Measurements from ENCODE around the gene GNB1L. TPM values are rescaled to one million over a fixed set of nuclear protein-coding genes. Genes with fewer than 3 reads are reported as not detected.
"Not testable (repeated sequence)": the region's sequence is repeated elsewhere in the genome, so short reads cannot be mapped to it uniquely, and the experiment has no call there.

The GNB1L gene
- total RNA-seq, 3 donors from 2014 or later = 25.9 to 26.3 (median 26.0) TPM

- DNase-seq; H3K27me3 Mint-ChIP-seq (ENCODE audit: low read depth); ATAC-seq; H3K4me3 Mint-ChIP-seq; H3K9me3 Mint-ChIP-seq; H3K36me3 Mint-ChIP-seq (ENCODE audit: insufficient read depth): not testable (repeated sequence)
- peaks cover 30% of the 10 kb centered on the region for H3K4me1 Mint-ChIP-seq (ENCODE audit: low read depth)
Observed at GRCh38 chr22:19883446-19883845, 28.8 kb upstream of the GNB1L start.

DNA sequence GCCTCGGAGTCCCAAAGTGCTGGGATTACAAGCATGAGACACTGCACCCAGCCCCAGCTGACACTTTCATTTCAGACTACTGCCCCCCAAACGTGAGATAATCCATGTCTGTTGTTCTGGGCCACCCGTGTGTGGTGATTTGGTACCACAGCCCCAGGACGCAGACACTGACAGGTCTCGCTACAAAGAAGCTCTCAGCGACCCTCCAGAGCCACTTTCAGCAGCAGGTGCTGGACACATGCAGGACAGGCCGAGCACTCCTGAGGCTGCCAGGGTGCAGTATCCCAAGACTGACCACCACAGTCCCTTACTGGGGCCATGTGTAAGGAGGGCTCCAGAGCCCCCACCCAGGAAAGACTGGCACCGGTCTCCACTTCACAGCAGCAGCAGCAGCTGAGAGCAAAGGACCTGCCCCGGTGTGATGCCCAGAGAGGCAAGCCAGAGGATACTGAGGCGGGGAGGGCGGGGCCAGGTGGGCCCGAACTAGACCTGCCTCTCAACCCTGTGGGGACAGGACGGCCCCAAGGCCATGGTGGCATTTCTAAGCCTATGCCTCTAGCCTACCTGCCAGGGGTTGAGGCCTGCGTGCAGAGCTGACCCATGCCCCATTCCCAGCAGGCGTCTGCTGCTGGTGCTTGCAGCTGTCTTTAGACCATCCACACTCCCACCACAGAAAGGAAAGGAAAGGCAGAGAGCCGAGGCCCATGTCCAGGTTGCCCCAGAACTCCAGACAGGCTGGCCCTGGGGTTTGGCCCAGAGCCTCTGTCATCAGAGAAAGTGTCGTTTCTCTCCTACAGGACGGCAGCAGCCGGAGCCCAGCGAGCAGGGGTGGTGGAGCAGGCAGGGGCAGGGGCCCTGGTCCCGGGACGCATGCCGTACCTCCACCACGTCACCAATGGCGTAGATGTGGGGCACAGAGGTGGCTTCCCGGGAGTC, 28.0 kb upstream of the GNB1L start:
- H3K4me1 Mint-ChIP-seq (ENCODE audit: low read depth) = peaks cover 23% of the 10 kb centered on the region
- no peaks in the 10 kb centered on the region for H3K9me3 Mint-ChIP-seq
- DNase-seq (no peak), ATAC-seq (no peak)
- no peaks in the 10 kb centered on the region for H3K27me3 Mint-ChIP-seq (ENCODE audit: low read depth)
- H3K36me3 Mint-ChIP-seq (ENCODE audit: insufficient read depth) = no peaks in the 10 kb centered on the region
- H3K4me3 Mint-ChIP-seq = no peak overlapping the region

DNA sequence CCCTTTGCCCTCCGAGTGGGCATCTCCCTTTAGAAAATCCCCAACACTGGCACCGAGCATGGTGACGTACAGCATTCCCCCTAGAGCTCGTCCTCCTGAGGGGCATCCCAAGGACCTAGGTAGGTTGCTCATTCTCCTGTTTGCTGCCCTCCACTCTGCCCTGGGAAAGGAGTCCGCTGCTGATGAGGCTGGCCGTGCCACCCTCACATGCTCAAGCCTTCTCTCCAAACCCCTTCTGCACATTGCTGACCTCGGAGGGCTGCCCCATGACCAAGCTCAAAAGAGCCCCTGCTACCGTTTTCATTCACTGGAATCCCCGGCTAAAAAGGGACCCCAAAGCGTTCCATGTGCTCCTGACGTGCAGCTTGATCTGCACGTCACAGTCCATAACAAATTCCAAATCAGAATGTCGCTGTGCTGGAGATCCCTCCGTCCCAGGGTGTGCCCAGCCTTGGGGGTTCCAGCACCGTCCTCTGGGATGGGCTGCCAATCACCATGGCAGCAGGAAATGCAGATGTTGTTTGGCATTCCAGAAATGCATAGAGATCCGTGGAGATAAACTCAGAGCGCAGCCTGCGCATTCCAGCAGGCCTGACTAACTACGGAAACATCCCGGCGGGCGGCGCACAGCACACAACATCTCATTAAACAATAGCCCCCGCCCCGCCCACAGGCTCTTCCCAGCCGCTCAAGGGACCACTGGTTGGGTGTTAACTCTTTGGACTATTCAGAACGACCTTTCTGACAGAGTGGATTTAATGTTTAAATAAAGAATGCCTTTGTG, 26.3 kb upstream of the GNB1L start:
- Mint-ChIP-seq H3K27me3 (ENCODE audit: low read depth) (no peaks in the 10 kb centered on the region), H3K4me3 (no peak overlapping the region), H3K36me3 (ENCODE audit: insufficient read depth) (no peaks in the 10 kb centered on the region), H3K4me1 (ENCODE audit: low read depth) (peaks cover 5% of the 10 kb centered on the region), H3K9me3 (no peaks in the 10 kb centered on the region)
- no peak for ATAC-seq
- DNase-seq = no peak

DNA sequence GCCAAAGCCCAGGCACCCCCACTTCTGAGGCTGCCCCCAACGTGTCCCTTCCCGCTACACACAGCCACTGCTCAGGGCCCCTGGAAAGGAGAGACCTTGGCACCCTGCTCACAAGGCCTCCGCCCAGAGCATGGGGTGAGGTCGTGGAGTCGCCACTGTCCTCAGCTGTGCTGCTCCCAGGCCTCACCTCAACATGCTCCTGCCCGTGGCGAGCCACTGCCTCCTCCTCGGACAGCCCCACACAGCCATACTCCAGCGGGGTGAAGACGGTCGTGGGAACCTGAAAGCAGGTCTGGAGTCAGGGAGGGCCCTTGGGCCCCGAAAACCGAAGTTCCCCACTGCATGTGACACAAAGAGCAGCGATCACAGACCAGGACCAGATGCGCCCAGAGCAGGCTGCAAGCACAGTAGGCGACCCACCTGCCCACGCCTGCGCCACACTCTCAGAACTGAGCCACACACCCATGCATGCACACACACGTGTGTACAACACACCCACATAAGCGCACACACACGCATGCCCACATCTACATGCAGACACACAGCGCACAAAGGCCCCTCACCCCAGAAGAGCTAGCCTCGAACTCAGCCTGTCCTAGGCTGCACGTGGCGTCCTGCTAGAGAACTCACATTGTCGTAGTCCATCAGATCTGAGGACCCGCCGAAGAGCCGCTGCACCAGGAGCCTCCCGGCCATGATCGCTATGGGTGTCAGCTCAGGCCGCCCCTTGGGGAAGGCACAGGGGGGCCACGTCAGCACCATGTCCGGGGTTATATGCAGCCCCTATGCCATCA, 25.5 kb upstream of the GNB1L start:
- H3K27me3 Mint-ChIP-seq (ENCODE audit: low read depth) = no peaks in the 10 kb centered on the region
- H3K4me1 Mint-ChIP-seq (ENCODE audit: low read depth) = no peaks in the 10 kb centered on the region
- no peak overlapping the region for H3K4me3 Mint-ChIP-seq
- ATAC-seq (no peak), DNase-seq (no peak)
- H3K36me3 Mint-ChIP-seq (ENCODE audit: insufficient read depth) = no peaks in the 10 kb centered on the region
- no peaks in the 10 kb centered on the region for H3K9me3 Mint-ChIP-seq

DNA sequence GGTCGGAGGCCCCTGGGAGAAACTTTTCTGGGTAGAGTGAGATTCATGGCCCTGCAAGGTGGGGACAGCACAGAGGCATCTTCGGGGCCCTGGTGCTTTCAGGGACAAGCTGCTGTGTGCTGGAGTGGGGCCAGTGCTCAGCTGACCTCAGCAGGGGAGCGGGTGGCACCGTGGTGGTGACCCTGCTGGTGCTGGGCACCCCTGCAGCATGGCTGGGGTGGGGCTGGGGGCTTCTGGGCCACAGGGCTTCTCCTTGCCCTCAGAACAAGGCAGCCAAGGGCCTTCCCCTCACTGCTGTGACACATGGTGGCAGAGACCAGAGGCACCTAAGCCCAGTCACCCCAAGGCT, 24.9 kb upstream of the GNB1L start:
- H3K36me3 Mint-ChIP-seq (ENCODE audit: insufficient read depth) = no peaks in the 10 kb centered on the region
- DNase-seq (no peak), ATAC-seq (no peak)
- H3K4me3 Mint-ChIP-seq = no peak overlapping the region
- no peaks in the 10 kb centered on the region for H3K9me3 Mint-ChIP-seq
- H3K4me1 Mint-ChIP-seq (ENCODE audit: low read depth) = peaks cover 2% of the 10 kb centered on the region
- no peaks in the 10 kb centered on the region for H3K27me3 Mint-ChIP-seq (ENCODE audit: low read depth)

DNA sequence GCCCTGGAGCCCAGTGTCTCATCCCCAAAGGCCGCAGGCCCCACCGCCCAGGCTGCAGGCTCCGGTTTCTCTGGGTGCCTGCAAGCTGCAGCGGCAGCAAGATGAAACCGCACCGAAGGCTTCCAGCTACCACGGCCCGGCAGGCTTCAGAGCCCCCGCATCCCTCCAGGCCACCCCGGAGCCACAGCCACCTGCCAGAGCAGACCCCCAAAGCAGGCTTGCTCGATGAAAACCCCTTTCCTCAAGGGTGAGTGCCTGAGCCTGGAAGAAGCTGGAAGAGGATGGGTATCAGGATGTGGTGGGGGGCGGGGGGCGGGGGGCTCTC, 24.5 kb upstream of the GNB1L start:
- Mint-ChIP-seq H3K9me3 (no peaks in the 10 kb centered on the region), H3K27me3 (ENCODE audit: low read depth) (no peaks in the 10 kb centered on the region), H3K4me3 (no peak overlapping the region), H3K4me1 (ENCODE audit: low read depth) (peaks cover 6% of the 10 kb centered on the region), H3K36me3 (ENCODE audit: insufficient read depth) (no peaks in the 10 kb centered on the region)
- ATAC-seq = no peak
- no peak for DNase-seq

DNA sequence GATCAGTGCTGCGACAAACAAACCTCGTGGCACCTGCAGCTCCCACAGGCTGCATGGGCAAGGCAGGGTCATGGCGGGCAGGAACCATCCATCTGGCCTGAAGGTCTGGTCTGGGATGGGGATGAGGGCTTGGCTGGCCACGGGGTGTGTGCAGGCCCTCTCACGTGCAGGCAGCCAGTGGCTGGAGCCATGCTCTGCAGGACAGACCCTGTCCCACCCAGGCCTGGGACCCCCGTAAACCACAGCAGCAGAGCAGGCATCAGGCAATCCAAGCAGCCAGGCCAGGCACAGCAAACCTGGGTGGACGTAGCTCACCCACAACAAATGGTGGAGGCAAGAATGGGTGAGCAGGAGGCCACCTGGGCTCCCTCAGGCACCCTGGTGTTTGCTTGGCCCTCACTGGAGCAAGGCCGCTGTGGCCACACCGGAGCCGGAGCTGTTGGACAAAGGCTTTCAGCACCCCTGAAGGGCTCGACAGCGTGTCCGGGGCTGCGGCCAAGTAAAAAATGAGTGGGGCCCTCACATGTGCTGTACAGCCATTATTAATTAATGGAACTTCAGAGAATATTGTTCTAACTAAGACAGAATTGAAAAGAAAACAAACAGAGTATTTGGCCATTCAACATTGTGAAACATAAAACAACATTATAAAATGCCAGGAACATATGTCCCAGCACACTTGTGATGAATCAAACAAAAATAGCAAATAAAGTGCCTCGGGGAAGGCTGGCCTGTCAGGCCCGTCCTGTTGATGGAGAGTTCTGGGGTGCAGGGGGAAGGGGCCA, 24.0 kb upstream of the GNB1L start:
- DNase-seq = no peak
- no peak overlapping the region for H3K4me3 Mint-ChIP-seq
- H3K9me3 Mint-ChIP-seq = no peaks in the 10 kb centered on the region
- H3K4me1 Mint-ChIP-seq (ENCODE audit: low read depth) = peaks cover 9% of the 10 kb centered on the region
- H3K27me3 Mint-ChIP-seq (ENCODE audit: low read depth) = no peaks in the 10 kb centered on the region
- no peak for ATAC-seq
- H3K36me3 Mint-ChIP-seq (ENCODE audit: insufficient read depth) = no peaks in the 10 kb centered on the region

DNA sequence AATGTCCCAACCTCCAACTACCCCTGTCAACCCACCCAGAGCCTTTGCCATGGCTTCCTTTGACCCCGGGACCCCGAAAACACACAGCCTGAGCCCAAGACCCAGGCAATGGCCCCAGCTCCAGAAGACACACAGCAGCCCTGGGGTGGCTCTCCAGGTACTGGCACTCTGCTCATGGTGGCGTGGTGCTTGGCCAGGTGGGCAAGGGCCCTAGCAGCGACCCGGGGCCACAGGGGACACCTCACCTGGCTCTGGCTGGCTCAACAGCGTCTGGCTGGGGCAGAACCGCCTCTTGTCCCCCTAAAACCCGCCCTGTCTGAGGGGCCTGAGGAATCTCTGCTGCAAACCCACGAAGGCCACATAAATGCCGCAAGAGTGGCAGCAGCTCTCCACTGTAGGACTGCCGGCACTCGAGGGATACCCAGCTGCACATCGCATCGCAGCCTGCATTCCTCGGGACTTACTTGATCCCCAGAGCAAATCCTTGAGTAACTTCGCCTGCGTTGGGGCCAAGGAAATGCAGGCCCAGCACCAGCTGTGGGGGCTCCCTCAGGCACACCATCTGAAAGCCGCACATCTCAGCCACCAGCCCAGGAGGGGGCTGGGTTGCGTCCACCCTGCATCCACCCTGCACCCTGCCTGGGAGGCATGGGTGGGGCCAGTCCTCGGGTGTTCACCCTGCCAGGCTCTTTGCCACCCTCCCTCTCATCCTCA, 23.1 kb upstream of the GNB1L start:
- Mint-ChIP-seq H3K4me3 (no peak overlapping the region), H3K4me1 (ENCODE audit: low read depth) (peaks cover 9% of the 10 kb centered on the region), H3K36me3 (ENCODE audit: insufficient read depth) (no peaks in the 10 kb centered on the region), H3K27me3 (ENCODE audit: low read depth) (no peaks in the 10 kb centered on the region), H3K9me3 (no peaks in the 10 kb centered on the region)
- ATAC-seq = no peak
- DNase-seq = peak; percentile 1

DNA sequence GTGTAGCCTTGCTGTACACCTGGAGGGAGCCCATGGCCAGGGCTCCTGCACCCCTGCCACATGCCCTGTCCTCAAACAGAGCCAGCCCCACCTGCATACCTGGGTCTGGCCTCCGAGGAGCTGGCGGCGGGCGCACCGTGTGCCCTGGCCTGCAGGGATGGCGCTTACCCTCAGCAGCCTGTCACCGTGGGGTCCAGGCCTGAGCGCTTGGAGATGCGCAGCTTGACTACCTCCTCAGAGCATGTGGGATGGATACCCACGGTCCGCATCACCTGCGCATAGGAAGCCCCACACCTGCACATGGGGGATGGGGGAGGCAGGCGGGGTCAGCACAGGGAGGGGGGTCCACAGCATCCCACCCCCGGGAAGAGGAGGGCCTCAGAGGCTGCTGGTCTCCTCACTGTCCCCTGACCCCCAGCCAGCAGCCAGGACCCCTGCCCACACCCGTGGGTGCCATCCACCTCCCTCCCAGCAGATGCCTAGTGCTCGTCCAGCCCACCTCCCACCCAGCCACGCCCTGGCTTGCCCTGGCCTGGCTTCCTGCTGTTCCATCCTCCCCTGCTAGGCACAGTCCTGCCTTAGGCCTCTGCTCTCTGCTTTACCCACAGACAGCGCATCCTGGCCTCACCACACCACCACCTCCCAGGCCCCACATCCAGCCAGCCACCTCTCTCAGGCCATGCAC, 22.4 kb upstream of the GNB1L start:
- ATAC-seq (no peak), DNase-seq (peak; percentile 1)
- H3K4me1 Mint-ChIP-seq (ENCODE audit: low read depth) = peaks cover 9% of the 10 kb centered on the region
- no peaks in the 10 kb centered on the region for H3K27me3 Mint-ChIP-seq (ENCODE audit: low read depth)
- no peaks in the 10 kb centered on the region for H3K9me3 Mint-ChIP-seq
- no peak overlapping the region for H3K4me3 Mint-ChIP-seq
- H3K36me3 Mint-ChIP-seq (ENCODE audit: insufficient read depth) = no peaks in the 10 kb centered on the region

- ATAC-seq (no peak), DNase-seq (no peak)
- peaks cover 9% of the 10 kb centered on the region for H3K4me1 Mint-ChIP-seq (ENCODE audit: low read depth)
- no peaks in the 10 kb centered on the region for H3K9me3 Mint-ChIP-seq
- no peaks in the 10 kb centered on the region for H3K36me3 Mint-ChIP-seq (ENCODE audit: insufficient read depth)
- no peak overlapping the region for H3K4me3 Mint-ChIP-seq
- no peaks in the 10 kb centered on the region for H3K27me3 Mint-ChIP-seq (ENCODE audit: low read depth)
Observed at GRCh38 chr22:19876314-19876940, 21.8 kb upstream of the GNB1L start.

DNA sequence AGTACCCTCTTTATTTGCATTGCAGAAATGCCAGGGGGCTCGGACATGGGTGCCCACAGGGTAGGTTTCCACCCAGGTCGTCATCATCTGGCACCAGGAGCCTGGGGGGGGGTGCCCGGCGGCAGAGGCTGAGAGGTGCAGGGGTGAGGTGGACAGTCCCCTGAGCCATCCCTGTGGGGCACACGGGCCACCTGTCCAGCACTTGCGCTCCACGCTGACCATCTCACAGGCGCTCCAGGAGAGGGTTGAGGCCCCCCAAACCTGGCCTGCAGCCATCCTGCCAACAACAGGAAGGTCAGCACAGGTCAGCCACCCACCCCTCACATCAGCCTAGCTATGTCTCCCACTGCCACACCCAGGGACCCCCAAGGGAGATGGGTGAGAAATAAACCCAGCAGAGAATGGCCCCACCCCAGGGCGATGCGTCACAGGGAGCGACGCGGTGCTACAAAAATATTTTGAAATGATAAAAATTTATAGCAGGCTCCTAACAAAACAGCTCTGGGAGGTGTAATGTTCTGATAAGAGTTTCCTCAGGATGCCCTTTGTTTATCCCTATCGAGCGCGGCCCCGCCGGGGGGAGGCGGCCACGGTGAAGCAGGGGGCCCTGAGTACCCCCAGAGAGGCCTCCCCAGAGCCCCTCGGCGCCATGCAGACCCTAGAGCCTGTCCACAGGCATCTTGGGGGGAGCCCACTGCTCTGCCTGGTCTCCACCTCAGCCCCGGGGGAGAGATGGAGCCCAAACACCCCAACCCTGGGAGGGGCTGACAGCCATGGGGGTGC, 21.0 kb upstream of the GNB1L start:
- Mint-ChIP-seq H3K9me3 (no peaks in the 10 kb centered on the region), H3K27me3 (ENCODE audit: low read depth) (no peaks in the 10 kb centered on the region), H3K36me3 (ENCODE audit: insufficient read depth) (no peaks in the 10 kb centered on the region), H3K4me3 (no peak overlapping the region), H3K4me1 (ENCODE audit: low read depth) (peaks cover 9% of the 10 kb centered on the region)
- DNase-seq (no peak), ATAC-seq (no peak)

GRCh38 chr22:19875061-19875530, 20.4 kb upstream of the GNB1L start:
- peak in 1 of 2 donors; percentile 15 for ATAC-seq
- Mint-ChIP-seq H3K4me3 (no peak overlapping the region), H3K4me1 (ENCODE audit: low read depth) (peaks cover 9% of the 10 kb centered on the region), H3K36me3 (ENCODE audit: insufficient read depth) (no peaks in the 10 kb centered on the region), H3K27me3 (ENCODE audit: low read depth) (no peaks in the 10 kb centered on the region), H3K9me3 (no peaks in the 10 kb centered on the region)
- DNase-seq = no peak

All from activated T-cell treated with anti-CD3 and anti-CD28 coated beads, Interleukin-2, amount 50 U/mL, for 4 hours (primary cell).